ENCODE measurements around the gene ACSL4.
"Not testable (repeated sequence)": the region's sequence is repeated elsewhere in the genome, so short reads cannot be mapped to it uniquely, and the experiment has no call there.

ACSL4 gene

DNA sequence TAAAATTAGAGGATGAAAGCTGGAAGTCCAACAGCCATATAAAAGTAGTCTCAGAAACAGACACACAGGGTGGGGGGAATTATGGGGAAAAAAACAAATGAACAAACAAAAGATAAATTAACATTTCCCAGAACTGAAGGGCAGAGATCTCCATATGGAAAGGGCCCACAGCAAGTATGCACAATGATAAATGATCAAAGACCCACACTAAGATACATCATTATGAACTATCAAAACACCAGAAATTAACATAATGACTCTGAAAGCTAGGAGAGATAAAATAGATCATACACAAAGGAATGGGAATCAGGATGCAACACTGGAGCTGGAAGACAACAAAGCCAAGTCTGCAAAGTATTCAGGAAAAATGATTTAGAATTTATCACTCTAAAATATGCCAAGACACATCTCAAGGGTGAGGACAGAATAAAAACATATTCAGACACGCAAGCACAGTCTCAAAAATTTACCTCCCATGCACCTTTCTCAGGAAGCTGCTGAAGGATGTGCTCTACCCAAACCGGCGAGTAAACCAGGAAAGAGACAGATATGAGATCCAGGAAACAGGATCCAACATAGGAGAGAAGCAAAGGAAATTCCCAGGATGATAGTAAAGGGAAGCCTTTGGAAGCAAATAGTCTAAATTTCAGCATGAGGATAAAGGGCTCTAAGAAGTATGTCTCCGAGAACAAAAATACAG, 77.4 kb downstream of the ACSL4 start:
- no peak overlapping the region for H3K27ac ChIP-seq
- DNase-seq: no peak
- intact Hi-C loops (cut with DNase I; ENCODE audit: low total_unique reads): no loop called here
- H3K27me3 ChIP-seq: no peaks in the 10 kb centered on the region
- H3K4me1 ChIP-seq: no peaks in the 10 kb centered on the region
- no peaks in the 10 kb centered on the region for H3K9me3 ChIP-seq
- TF ChIP-seq, protein P1, sequence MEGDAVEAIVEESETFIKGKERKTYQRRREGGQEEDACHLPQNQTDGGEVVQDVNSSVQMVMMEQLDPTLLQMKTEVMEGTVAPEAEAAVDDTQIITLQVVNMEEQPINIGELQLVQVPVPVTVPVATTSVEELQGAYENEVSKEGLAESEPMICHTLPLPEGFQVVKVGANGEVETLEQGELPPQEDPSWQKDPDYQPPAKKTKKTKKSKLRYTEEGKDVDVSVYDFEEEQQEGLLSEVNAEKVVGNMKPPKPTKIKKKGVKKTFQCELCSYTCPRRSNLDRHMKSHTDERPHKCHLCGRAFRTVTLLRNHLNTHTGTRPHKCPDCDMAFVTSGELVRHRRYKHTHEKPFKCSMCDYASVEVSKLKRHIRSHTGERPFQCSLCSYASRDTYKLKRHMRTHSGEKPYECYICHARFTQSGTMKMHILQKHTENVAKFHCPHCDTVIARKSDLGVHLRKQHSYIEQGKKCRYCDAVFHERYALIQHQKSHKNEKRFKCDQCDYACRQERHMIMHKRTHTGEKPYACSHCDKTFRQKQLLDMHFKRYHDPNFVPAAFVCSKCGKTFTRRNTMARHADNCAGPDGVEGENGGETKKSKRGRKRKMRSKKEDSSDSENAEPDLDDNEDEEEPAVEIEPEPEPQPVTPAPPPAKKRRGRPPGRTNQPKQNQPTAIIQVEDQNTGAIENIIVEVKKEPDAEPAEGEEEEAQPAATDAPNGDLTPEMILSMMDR (IDR thresholded peaks at IDR 0.05): no peak
- peaks cover 0 to 14% (median 14%) of the 10 kb centered on the region in 3 donors for H3K36me3 ChIP-seq
- no peak overlapping the region for H3K4me3 ChIP-seq

DNA sequence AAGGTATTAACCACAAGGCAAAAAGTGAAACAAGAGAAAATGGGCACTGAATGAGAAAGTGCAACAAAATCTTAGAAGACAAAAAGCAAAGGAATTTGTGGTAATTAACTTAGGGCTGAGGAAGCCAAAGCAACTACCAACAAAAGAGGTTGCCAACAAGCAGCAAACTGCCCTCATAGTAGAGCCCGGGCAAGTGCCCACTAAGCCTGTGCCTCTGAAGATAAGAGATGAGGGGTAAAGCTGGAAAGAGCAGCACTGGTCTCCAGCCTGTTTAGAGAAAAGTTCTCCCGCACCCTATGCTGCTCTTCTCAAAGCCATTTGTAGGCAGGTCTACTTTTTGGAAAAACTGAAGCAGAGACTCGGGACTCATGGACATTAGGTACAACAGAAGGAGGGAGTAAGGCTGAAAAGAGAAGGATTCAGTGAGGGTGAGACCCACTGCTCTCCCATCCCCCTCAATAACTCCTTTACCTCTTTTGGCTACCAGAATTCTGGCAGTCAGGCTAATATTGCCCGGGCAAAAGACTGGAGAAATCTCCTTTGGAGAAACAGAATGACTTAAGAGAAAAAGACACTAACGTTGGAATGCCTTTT, 78.4 kb downstream of the ACSL4 start:
- Histone ChIP-seq H3K4me3 (no peak overlapping the region), H3K36me3 (peaks cover 0 to 14% (median 14%) of the 10 kb centered on the region in 3 donors), H3K4me1 (no peaks in the 10 kb centered on the region), H3K27ac (no peak overlapping the region), H3K27me3 (no peaks in the 10 kb centered on the region), H3K9me3 (no peaks in the 10 kb centered on the region)
- intact Hi-C loops (cut with DNase I; ENCODE audit: low total_unique reads): no loop called here
- TF ChIP-seq, protein P1 (IDR thresholded peaks at IDR 0.05): no peak
- DNase-seq: no peak

DNA sequence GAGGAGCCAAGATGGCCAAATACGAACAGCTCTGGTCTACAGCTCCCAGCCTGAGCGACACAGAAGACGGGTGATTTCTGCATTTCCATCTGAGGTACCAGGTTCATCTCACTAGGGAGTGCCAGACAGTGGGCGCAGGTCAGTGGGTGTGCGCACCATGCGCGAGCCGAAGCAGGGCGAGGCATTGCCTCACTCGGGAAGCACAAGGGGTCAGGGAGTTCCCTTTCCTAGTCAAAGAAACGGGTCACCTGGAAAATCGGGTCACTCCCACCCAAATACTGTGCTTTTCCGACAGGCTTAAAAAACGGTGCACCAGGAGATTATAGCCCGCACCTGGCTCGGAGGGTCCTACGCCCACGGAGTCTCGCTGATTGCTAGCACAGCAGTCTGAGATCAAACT, 88.4 kb downstream of the ACSL4 start:
- intact Hi-C loops (cut with DNase I; ENCODE audit: low total_unique reads); H3K4me3 ChIP-seq; H3K27ac ChIP-seq; DNase-seq; H3K4me1 ChIP-seq; H3K36me3 ChIP-seq; H3K27me3 ChIP-seq; H3K9me3 ChIP-seq: not testable (repeated sequence)

DNA sequence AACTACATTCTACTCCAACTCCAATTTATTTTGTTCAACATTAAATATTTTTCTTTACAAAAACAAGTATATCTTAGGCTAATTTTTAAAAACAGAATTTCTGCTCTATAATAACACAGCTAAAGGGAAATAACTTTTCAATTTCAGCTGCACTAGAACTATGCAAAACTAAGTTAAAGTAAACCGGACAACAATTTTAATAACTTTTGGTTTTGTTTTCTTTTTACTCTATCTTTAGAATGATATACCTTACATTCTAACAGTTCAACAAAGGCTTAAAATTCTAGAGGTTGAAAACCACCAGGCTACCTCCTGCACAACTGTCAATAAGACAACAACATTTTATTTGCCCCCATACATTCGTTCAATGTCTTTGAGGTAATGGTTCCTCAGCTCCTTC, 89.4 kb downstream of the ACSL4 start:
- no peak for DNase-seq
- no peaks in the 10 kb centered on the region for H3K36me3 ChIP-seq
- H3K27me3 ChIP-seq: no peaks in the 10 kb centered on the region
- intact Hi-C loops (cut with DNase I; ENCODE audit: low total_unique reads): no loop called here
- TF ChIP-seq, protein P1 (IDR thresholded peaks at IDR 0.05): no peak
- no peak overlapping the region for H3K4me3 ChIP-seq
- no peaks in the 10 kb centered on the region for H3K4me1 ChIP-seq
- no peaks in the 10 kb centered on the region for H3K9me3 ChIP-seq
- no peak overlapping the region for H3K27ac ChIP-seq

DNA sequence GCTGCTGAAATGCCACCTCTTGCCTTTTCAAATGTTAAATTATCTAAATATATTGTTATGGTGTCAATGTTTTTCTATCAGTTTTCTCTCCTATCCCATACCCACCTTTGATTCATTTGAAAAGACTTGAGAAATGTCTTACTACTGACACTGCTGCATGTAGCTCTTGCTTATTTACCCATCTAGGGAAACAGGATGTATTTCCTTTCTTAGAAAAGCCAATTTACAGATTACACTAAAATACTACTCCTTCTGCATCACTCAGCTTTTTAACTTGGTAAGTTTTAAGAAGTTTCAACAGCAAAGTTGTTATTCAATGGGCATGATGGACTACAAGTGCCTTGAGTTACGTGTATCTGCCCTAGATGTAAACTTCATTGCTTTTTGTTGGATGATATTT, 94.9 kb downstream of the ACSL4 start:
- Histone ChIP-seq H3K4me1 (no peaks in the 10 kb centered on the region), H3K9me3 (no peaks in the 10 kb centered on the region), H3K4me3 (no peak overlapping the region), H3K27me3 (no peaks in the 10 kb centered on the region), H3K27ac (no peak overlapping the region), H3K36me3 (no peaks in the 10 kb centered on the region)
- DNase-seq: no peak
- TF ChIP-seq, protein P1 (IDR thresholded peaks at IDR 0.05): no peak
- intact Hi-C loops (cut with DNase I; ENCODE audit: low total_unique reads): no loop called here

DNA sequence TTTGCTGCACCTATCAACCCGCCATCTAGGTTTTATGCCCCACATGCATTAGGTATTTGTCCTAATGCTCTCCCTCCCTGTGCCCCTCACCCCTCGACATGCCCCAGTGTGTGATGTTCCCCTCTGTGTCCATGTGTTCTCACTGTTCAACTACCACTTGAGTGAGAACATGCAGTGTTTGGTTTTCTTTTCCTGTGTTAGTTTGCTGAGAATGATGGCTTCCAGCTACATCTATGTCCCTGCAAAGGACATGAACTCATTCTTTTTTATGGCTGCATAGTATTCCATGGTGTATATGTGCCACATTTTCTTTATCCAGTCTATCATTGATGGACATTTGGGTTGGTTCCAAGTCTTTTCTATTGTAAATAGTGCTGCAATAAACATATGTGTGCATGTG, 95.6 kb downstream of the ACSL4 start:
- H3K4me1 ChIP-seq; H3K27ac ChIP-seq; H3K4me3 ChIP-seq; DNase-seq; H3K27me3 ChIP-seq; H3K9me3 ChIP-seq; H3K36me3 ChIP-seq; intact Hi-C loops (cut with DNase I; ENCODE audit: low total_unique reads): not testable (repeated sequence)

Data from tibial artery (tissue), 4 donors.